ENCODE results near the gene KLHL21.

- TF ChIP-seq CTCF (conservative IDR thresholded peaks at IDR 0.05; ENCODE audit: low read depth, low read length) (no peak), EZH2 (IDR thresholded peaks at IDR 0.05; ENCODE audit: borderline replicate concordance, low read depth, low read length, poor library complexity, severe bottlenecking) (no peak)
These were observed 11.4 kb downstream of the KLHL21 start for GRCh38 chr1:6591222-6591621.

Data from A673 (cell line).